ENCODE data around the gene MPPED2. TPM values are rescaled to one million over a fixed set of nuclear protein-coding genes. Genes with fewer than 3 reads are reported as not detected.

Gene MPPED2
- total and polyA plus RNA-seq, 2 donors (not counting 3 experiments of a cell fraction or from before 2014, with no cell fraction given) = not detected

GRCh38 chr11:30424844-30425243, 161.3 kb downstream of the MPPED2 start:
- H3K79me2 ChIP-seq (ENCODE audit: control insufficient read depth, insufficient read depth, low read length) = no peaks in the 10 kb centered on the region
- no peak overlapping the region for H3K4me2 ChIP-seq (ENCODE audit: insufficient read depth, low read length)
- POLR2A ChIA-PET = no interaction called here
- no peaks in the 10 kb centered on the region for H3K36me3 ChIP-seq (ENCODE audit: control insufficient read depth in 2 of 2, extremely low read depth in 1 of 2, insufficient read depth in 2 of 2, low read length in 2 of 2)
- no peak overlapping the region for H2AFZ ChIP-seq (ENCODE audit: low read depth, low read length)
- no TSS peak for BruUV-seq (replicated peaks)
- no peak overlapping the region for H3K4me3 ChIP-seq (replicated peaks in 1 of 3; ENCODE audit: insufficient read depth in 1 of 3, low read depth in 1 of 3, low read length in 3 of 3)
- FAIRE-seq (no peak), DNase-seq (ENCODE audit: low read depth, low spot score) (no peak)
- no peaks in the 10 kb centered on the region for H3K9me3 ChIP-seq (replicated peaks; ENCODE audit: control insufficient read depth, insufficient read depth, low read length)
- H3K27ac ChIP-seq (ENCODE audit: insufficient read depth, low read depth, low read length) = no peak overlapping the region
- dilution Hi-C loops (cut with MboI; ENCODE audit: extremely low pct_ligation_motif_present, low sequenced_read_pairs) = no loop called here
- intact Hi-C loops (cut with micrococcal nuclease) = no loop called here
- TF ChIP-seq FOS (IDR thresholded peaks at IDR 0.05; ENCODE audit: borderline replicate concordance, insufficient read depth, low read length) = no peak
- no peak for TF ChIP-seq EZH2 (IDR thresholded peaks at IDR 0.05; ENCODE audit: borderline replicate concordance, low read depth, low read length, severe bottlenecking)
- no peak for TF ChIP-seq POLR2AphosphoS5 (IDR thresholded peaks at IDR 0.05; ENCODE audit: insufficient read depth, low read depth, low read length)
- TF ChIP-seq MYC (IDR thresholded peaks at IDR 0.05; ENCODE audit: low read depth, low read length) = no peak
- no peak for TF ChIP-seq GATA2 (IDR thresholded peaks at IDR 0.05; ENCODE audit: insufficient read depth, insufficient read length, low read depth, low read length)
- no peak for TF ChIP-seq JUN (IDR thresholded peaks at IDR 0.05; ENCODE audit: borderline replicate concordance, insufficient read depth, insufficient read length, low read depth)
- TF ChIP-seq MAX (IDR thresholded peaks at IDR 0.05; ENCODE audit: insufficient read depth, insufficient read length) = no peak
- TF ChIP-seq CTCF (IDR thresholded peaks at IDR 0.05; ENCODE audit: extremely low read depth in 1 of 2, insufficient read depth in 1 of 2, low read depth in 1 of 2, low read length in 2 of 2) = no peak
- CTCF ChIA-PET = no interaction called here
- H3K9me1 ChIP-seq (replicated peaks; ENCODE audit: control insufficient read depth, extremely low read depth, insufficient read depth, low read length) = no peaks in the 10 kb centered on the region
- no peaks in the 10 kb centered on the region for H4K20me1 ChIP-seq (replicated peaks; ENCODE audit: control insufficient read depth, extremely low read depth, insufficient read depth, low read length)
- no peak overlapping the region for H3K9ac ChIP-seq (replicated peaks; ENCODE audit: extremely low read depth, insufficient read depth, low read length)
- H3K27me3 ChIP-seq (ENCODE audit: control insufficient read depth in 2 of 2, insufficient read depth in 2 of 2, low read length in 2 of 2) = no peaks in the 10 kb centered on the region
- H3K4me1 ChIP-seq (ENCODE audit: control insufficient read depth, extremely low read depth, insufficient read depth, low read length) = no peaks in the 10 kb centered on the region
